K562 (cell line): ENCODE results near the gene PLXDC2. TPM values are rescaled to one million over a fixed set of nuclear protein-coding genes. Genes with fewer than 3 reads are reported as not detected.
"Not testable (repeated sequence)": the region's sequence is repeated elsewhere in the genome, so short reads cannot be mapped to it uniquely, and the experiment has no call there.

Source experiments
- ATAC-seq: fragments of 200-7000 bp; cut with Tn5 transposase; 3 replicates; pipeline ENCODE4 v1.9.1; 2020; ENCODE audit warnings: moderate library complexity
- BruUV-seq: library from RNA; stranded (reverse); fragments of 400-500 nt; replicated peaks from 2 replicates; lab custom pipeline; 2021; lab: Mats Ljungman, UMichigan
- CTCF ChIA-PET: fragments of 300-600 bp; formaldehyde crosslinking; extraction: SDS; loops from one replicate; lab custom pipeline; 2021; ENCODE audit warnings: low intra/inter-chr PET ratio; lab: Yijun Ruan, JAX
- POLR2A ChIA-PET: fragments of 300-600, 350-650 bp; sonication (Branson Sonifier 250); formaldehyde crosslinking; extraction: SDS; loops from one replicate; lab custom pipeline; 2021; ENCODE audit warnings: antibody characterized with exemption, inconsistent platforms; lab: Yijun Ruan, JAX
- DNase-seq, 4 experiments: peaks; one replicate each; pipeline versions ENCODE4 v3.0.0 to v3.0.0-alpha.2; 2011 to 2018; ENCODE audit warnings: low spot score in 3 of 4, mixed read lengths in 3 of 4; ENCODE audit errors: extremely low read depth in 1 of 4
- FAIRE-seq: peaks from 2 replicates; lab custom pipeline; 2011; peaks lifted over from hg19 to GRCh38; lab: Jason Lieb, UNC
- H2AFZ ChIP-seq: 2 replicates; pipeline ENCODE4 v1.6.0; 2011; ENCODE audit warnings: low read depth, low read length, control low read depth, inconsistent platforms
- H3K27ac ChIP-seq: fragments of 200-600 bp; 3 replicates; pipeline ENCODE4 v1.8.0; 2011; ENCODE audit warnings: low read depth, mild to moderate bottlenecking, control low read depth, inconsistent platforms, low read length, moderate library complexity, mixed read lengths; ENCODE audit errors: extremely low read depth
- H3K27me3 ChIP-seq, 2 experiments: fragments of 300-600 bp in 1 of 2; 2 replicates in 1 of 2; 3 replicates in 1 of 2; pipeline versions ENCODE4 v1.6.0 to v1.8.0; 2011; ENCODE audit warnings: inconsistent platforms in 2 of 2, low read length in 2 of 2, mild to moderate bottlenecking in 1 of 2, mixed read lengths in 1 of 2, moderate library complexity in 1 of 2; ENCODE audit not compliant: control insufficient read depth in 2 of 2, insufficient read depth in 2 of 2
- H3K36me3 ChIP-seq: fragments of 300-600 bp; 3 replicates; pipeline ENCODE4 v1.8.0; 2011; ENCODE audit warnings: mild to moderate bottlenecking, low read length, inconsistent platforms; ENCODE audit not compliant: control insufficient read depth, insufficient read depth
- H3K4me1 ChIP-seq, 2 experiments: fragments of 200-600 bp in 1 of 2; replicated peaks in 1 of 2; 2 replicates in 1 of 2; 3 replicates in 1 of 2; pipeline versions ENCODE4 v1.5.1 to v1.8.0; 2011; ENCODE audit warnings: inconsistent platforms in 2 of 2, low read length in 2 of 2, mild to moderate bottlenecking in 1 of 2, mixed read lengths in 1 of 2, moderate library complexity in 1 of 2; ENCODE audit not compliant: control insufficient read depth in 2 of 2, insufficient read depth in 2 of 2
- H3K4me2 ChIP-seq: 2 replicates; pipeline ENCODE4 v1.6.1; 2011; ENCODE audit warnings: low read length, control low read depth, inconsistent platforms, mixed read lengths; ENCODE audit not compliant: insufficient read depth
- H3K4me3 ChIP-seq: fragments of 200-600 bp; sonication (generic), shearing (Covaris generic); 2 replicates; pipeline ENCODE4 v1.5.1; 2016; ENCODE audit warnings: control low read depth, inconsistent platforms
- H3K79me2 ChIP-seq: fragments of 200-600 bp; 3 replicates; pipeline ENCODE4 v1.8.0; 2011; ENCODE audit warnings: low read length, inconsistent platforms; ENCODE audit not compliant: control insufficient read depth, insufficient read depth
- H3K9ac ChIP-seq, 2 experiments: 2 replicates each; pipeline versions ENCODE4 v1.6.0 to v1.6.1; 2011; ENCODE audit warnings: low read depth in 2 of 2, low read length in 2 of 2, control low read depth in 1 of 2, inconsistent platforms in 1 of 2, mild to moderate bottlenecking in 1 of 2, mixed read lengths in 1 of 2; ENCODE audit not compliant: insufficient read depth in 1 of 2
- H3K9me1 ChIP-seq: one replicate; pipeline ENCODE4 v1.6.0; 2011; ENCODE audit warnings: inconsistent platforms, mild to moderate bottlenecking, low read length, moderate library complexity; ENCODE audit not compliant: control insufficient read depth, insufficient read depth
- H3K9me3 ChIP-seq: replicated peaks from 2 replicates; pipeline ENCODE4 v1.5.1; 2011; ENCODE audit warnings: low read depth, low read length, inconsistent platforms; ENCODE audit not compliant: control insufficient read depth, insufficient read depth
- H4K20me1 ChIP-seq: replicated peaks from 2 replicates; pipeline ENCODE4 v1.6.1; 2011; ENCODE audit warnings: low read length, inconsistent platforms, mixed read lengths; ENCODE audit not compliant: control insufficient read depth, insufficient read depth
- BCL6 ChIP-seq: fragments of 250-450 bp; sonication (Bioruptor Pico); IDR thresholded peaks from 2 replicates; pipeline ENCODE4 v1.4.0; 2020
- BRF1 ChIP-seq: IDR thresholded peaks from 3 replicates; pipeline ENCODE4 v1.6.1; 2011; ENCODE audit warnings: borderline replicate concordance, mild to moderate bottlenecking; ENCODE audit not compliant: insufficient read length; ENCODE audit errors: extremely low read depth
- CLOCK ChIP-seq: fragments of 250-450 bp; sonication (Bioruptor Pico); IDR thresholded peaks from 2 replicates; pipeline ENCODE4 v1.4.0; 2020; ENCODE audit warnings: mild to moderate bottlenecking, moderate library complexity, borderline replicate concordance
- HDAC8 ChIP-seq: fragments of 450-650 bp; IDR thresholded peaks from 2 replicates; pipeline ENCODE4 v1.6.1; 2016; ENCODE audit warnings: mild to moderate bottlenecking, missing genetic modification characterization, moderate library complexity, missing compliant biosample characterization
- ILK ChIP-seq: fragments of 450-650 bp; IDR thresholded peaks from 2 replicates; pipeline ENCODE4 v1.6.1; 2016; ENCODE audit warnings: missing genetic modification characterization, low read depth, mild to moderate bottlenecking, missing compliant biosample characterization, moderate library complexity, borderline replicate concordance
- MTA2 ChIP-seq: fragments of 450-650 bp; IDR thresholded peaks from 2 replicates; pipeline ENCODE4 v1.6.1; 2016; ENCODE audit warnings: low read depth
- WGBS: fragments of 100-300 bp; shearing (Covaris generic); methylation state at CpG from one replicate; pipeline ENCODE4 v1.1.6; 2016; ENCODE audit warnings: low coverage, mixed read lengths; ENCODE audit not compliant: insufficient coverage; ENCODE audit errors: missing lambda C conversion rate; 5-methylcytosine and 5-hydroxymethylcytosine counted together
- in situ Hi-C: fragments of 300-500 bp; cut with MboI; formaldehyde crosslinking; loops from 4 replicates; pipeline ENCODE4 v1.15.0; 2018; ENCODE audit warnings: inconsistent platforms, mixed read lengths
- intact Hi-C: fragments of 100-400 bp; cut with micrococcal nuclease; formaldehyde crosslinking; loops from 2 replicates; pipeline ENCODE4 v1.14.2; 2022
- polyA plus RNA-seq, 8 experiments: library from polyadenylated mRNA; depleted of rRNA in 4 of 8; stranded (reverse) in 5 of 8; unstranded in 3 of 8; fragments of >200 nt; fragmentation: Nextera tagmentation in 2 of 8; fragmentation: Illumina TruSeq in 1 of 8; extraction: Ambion mirVana in 2 of 8; extraction: Trizol in 1 of 8; gene quantifications; 2 replicates each; pipeline versions ENCODE4 v1.2.1 to v1.2.3, GENCODE V29; 2011 to 2014; ENCODE audit warnings: inconsistent platforms in 1 of 8, missing spikeins in 1 of 8
- total RNA-seq, 7 experiments: library from RNA; depleted of rRNA in 6 of 7; stranded (reverse); fragments of >200 nt in 6 of 7; fragmentation: Illumina TruSeq in 2 of 7; extraction: Trizol in 2 of 7; gene quantifications; 2 replicates each; pipeline versions ENCODE4 v1.2.1 to v1.2.3, GENCODE V29; 2011 to 2021; ENCODE audit warnings: low replicate concordance in 1 of 7

Gene PLXDC2
- total and polyA plus RNA-seq, 9 of the 15 experiments (the other 6 are each of a cell fraction or from before 2014, with no cell fraction given), result 0.01 to 0.33 (median 0.10) TPM; not detected in 3

DNA sequence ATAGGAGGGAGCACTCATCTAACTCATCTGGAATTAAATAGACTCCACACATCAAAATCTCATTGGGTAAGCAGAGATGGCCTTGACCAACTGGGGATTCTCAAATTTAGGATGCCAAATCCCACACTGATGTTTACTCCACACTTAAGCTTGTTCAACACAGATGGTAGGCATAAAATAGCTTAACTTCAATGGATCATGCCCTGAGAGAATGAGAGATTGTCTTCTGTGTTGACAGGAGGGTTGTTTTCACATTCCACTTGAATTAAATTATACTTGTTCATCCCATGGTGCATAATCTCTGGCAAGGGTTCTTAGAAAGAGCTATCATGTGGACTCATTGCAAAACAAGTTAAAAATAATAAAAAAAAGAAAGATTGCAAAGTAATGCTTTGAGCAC, 391.4 kb downstream of the PLXDC2 start:
- BruUV-seq, result no TSS peak
- CTCF ChIA-PET, result no interaction called here
- Histone ChIP-seq H3K27me3 (no peaks in the 10 kb centered on the region), H3K9me3 (no peaks in the 10 kb centered on the region; the same call in 1 of the 2 replicates), H3K27ac (no peak overlapping the region), H3K4me3 (no peak overlapping the region), H3K79me2 (no peaks in the 10 kb centered on the region), H3K4me1 (no peaks in the 10 kb centered on the region), H3K4me2 (no peak overlapping the region), H3K9ac (no peak overlapping the region), H3K9me1 (no peaks in the 10 kb centered on the region), H4K20me1 (no peaks in the 10 kb centered on the region), H3K36me3 (no peaks in the 10 kb centered on the region), H2AFZ (no peak overlapping the region)
- POLR2A ChIA-PET, result no interaction called here
- ATAC-seq, result no peak
- intact Hi-C loops (no loop called here), in situ Hi-C loops (no loop called here)
- no peak for DNase-seq
- TF ChIP-seq CLOCK, result no peak
- TF ChIP-seq ILK (tag), result no peak
- TF ChIP-seq HDAC8 (tag), result no peak
- no peak for TF ChIP-seq MTA2
- TF ChIP-seq BRF1, result no peak
- TF ChIP-seq BCL6, result no peak
- FAIRE-seq, result no peak

- H3K79me2 ChIP-seq, CTCF ChIA-PET, H3K4me2 ChIP-seq, H3K27ac ChIP-seq, ATAC-seq, POLR2A ChIA-PET, H3K4me1 ChIP-seq, H3K9ac ChIP-seq, BruUV-seq, H2AFZ ChIP-seq, H3K36me3 ChIP-seq, H3K27me3 ChIP-seq, H3K9me3 ChIP-seq, FAIRE-seq, in situ Hi-C loops, DNase-seq, intact Hi-C loops, H3K4me3 ChIP-seq, H4K20me1 ChIP-seq, H3K9me1 ChIP-seq: not testable (repeated sequence)
- WGBS, result 0% methylated on average over 6 of the region's 7 CpGs
These were observed 392.9 kb downstream of the PLXDC2 start for GRCh38 chr10:20209098-20209497.
